ENCODE measurements around the gene CFB.

The CFB gene

GRCh38 chr6:31948306-31948705 lies 2.4 kb downstream of the CFB start:
- DNase-seq (ENCODE audit: low spot score) = no peak

- DNase-seq (ENCODE audit: low spot score) = no peak
Measured at GRCh38 chr6:31948753-31949413, 3.0 kb downstream of the CFB start.

DNA sequence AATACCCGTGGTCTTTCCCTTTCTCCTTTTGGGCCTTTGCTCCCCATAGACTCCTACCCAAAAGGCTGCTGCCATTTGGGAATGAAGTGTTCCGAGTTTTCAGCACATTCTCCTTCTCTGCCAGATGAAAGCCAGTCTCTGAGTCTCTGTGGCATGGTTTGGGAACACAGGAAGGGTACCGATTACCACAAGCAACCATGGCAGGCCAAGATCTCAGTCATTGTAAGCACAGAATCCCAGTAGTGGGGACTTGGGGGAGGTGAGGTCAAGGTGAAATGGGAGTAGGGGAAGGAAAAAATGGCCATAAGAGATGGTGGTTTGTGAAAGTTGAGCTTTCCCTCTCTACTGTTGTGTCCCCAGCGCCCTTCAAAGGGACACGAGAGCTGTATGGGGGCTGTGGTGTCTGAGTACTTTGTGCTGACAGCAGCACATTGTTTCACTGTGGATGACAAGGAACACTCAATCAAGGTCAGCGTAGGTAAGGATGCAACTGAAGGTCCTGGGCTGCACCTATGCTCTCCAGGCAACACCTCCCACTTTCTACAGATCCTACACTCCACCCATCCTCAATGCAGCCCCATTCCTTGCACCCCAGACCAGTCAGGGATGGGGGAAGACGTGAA lies 4.1 kb downstream of the CFB start:
- no peak for DNase-seq (ENCODE audit: low spot score)

DNA sequence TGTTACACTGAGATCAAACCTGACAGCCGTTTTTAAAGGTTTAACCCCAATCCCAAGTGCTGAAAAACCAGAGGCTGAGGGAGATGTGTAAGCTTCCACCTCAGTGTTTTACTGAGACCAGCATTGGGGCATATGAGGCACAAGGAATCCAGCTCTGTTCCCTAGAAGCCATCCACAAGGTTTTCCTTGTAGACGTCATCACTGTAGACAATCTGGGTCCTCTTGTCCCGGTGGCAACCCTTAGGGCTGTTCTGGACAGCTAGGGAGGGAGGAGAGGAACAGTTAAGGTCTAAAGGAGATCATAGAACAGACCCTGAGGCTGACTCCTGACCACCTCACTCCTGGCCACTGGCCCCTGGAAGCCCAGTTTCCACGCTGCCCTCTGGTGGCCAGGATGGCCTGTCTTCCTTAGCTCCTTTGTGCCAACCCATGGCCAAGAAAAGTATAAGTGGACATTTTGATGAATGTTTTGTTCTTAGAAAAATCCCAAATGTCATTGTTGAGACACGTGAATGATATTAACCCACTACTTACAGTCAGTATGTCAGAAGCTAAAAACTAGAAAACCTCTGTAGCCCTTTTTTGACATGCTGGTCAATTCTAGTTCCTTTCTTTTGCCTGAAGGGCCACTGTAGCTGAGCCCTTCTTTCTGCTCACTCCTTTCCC lies 6.4 kb downstream of the CFB start:
- DNase-seq (ENCODE audit: low spot score) = peak; percentile 46

GRCh38 chr6:31952890-31953289 lies 7.0 kb downstream of the CFB start:
- no peak for DNase-seq (ENCODE audit: low spot score)

DNA sequence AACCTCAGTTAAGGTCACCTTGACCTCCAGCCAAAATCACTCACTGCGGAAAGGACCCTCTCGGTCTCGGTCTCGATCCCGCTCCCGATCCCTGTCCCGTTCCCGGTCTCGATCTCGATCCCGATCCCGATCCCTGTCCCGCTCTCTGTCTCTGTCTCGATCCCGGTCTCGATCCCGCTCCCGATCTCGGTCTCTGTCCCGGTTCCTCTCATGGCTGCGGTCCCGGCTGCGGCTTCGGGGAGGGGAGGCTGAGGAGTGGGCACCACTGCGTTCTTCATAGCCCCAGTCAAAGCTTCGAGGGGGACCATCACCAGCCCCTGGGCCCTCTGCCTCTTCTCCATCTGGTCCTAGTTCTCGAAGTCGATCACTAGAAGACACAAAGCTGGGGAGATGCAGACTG lies 8.6 kb downstream of the CFB start:
- DNase-seq (ENCODE audit: low spot score) = no peak

- DNase-seq (ENCODE audit: low spot score) = no peak
Measured at GRCh38 chr6:31956796-31957195, 10.9 kb downstream of the CFB start.

- no peak for DNase-seq (ENCODE audit: low spot score)
Measured at GRCh38 chr6:31958412-31958740, 12.5 kb downstream of the CFB start.

GRCh38 chr6:31958741-31959739 lies 13.1 kb downstream of the CFB start, which contains the start of the genes NELFE and SKIC2:
Gene NELFE (minus strand): TSS chr6:31958971. CDS start chr6:31958446, 525 bp downstream.
Gene SKIC2 (plus strand): TSS chr6:31959175. CDS start chr6:31959193, 18 bp downstream.
- DNase-seq (ENCODE audit: low spot score) = peak; percentile 98

DNA sequence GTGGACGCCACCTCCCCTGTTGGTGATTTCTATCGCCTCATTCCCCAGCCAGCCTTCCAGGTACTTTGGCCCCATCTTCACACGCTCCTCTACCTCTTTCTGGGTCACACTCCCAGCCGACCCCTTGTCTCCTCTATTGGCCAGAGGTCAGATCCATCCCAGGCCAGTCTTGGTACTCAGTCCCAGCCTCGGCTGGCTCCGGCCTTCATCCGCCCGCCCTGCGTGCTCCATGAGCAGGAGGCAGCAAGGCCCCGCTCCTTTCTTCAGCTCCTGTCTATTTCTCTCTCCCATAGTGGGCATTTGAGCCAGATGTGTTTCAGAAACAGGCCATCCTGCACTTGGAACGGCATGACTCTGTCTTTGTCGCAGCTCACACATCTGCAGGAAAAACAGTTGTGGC lies 15.7 kb downstream of the CFB start:
- no peak for DNase-seq (ENCODE audit: low spot score)

GRCh38 chr6:31963921-31964320 lies 18.0 kb downstream of the CFB start:
- DNase-seq (ENCODE audit: low spot score) = no peak

GRCh38 chr6:31965700-31966099 lies 19.8 kb downstream of the CFB start:
- no peak for DNase-seq (ENCODE audit: low spot score)

- DNase-seq (ENCODE audit: low spot score) = no peak
Measured at GRCh38 chr6:31966506-31966905, 20.6 kb downstream of the CFB start.

DNA sequence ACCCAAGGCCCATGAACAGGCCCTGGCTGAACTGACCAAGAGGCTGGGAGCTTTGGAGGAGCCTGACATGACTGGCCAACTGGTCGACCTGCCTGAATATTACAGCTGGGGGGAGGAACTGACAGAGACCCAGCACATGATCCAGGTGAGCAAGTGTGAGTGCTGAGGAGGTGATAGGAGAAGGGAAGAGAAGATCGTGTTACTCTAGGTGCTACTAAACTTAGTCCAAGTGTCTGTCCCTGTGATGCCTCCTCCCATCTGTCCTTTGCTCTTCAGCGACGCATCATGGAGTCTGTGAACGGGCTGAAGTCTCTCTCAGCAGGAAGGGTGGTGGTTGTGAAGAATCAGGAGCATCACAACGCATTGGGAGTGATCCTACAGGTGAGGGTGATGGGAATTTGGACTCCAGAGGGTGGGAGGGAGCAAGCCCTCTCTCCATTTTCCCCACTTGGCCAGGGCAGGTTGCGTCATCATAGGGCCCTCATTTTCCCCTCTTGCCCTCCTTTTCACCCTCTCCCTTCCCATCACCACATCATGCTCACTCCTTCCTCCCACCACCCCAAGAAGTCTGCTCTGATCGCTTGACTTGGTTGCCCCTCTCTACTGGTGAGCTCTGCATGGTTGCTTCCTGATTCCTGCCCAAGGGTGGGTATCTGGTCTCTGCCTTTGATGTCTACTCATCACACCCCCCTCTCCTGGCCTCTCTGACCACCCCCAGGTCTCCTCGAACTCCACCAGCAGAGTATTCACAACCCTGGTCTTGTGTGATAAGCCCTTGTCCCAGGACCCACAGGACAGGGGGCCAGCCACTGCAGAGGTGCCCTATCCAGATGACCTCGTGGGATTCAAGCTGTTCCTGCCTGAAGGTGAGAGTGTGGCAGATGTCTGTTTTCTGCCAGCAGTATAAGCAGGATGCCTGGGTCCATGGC lies 21.4 kb downstream of the CFB start:
- no peak for DNase-seq (ENCODE audit: low spot score)

DNA sequence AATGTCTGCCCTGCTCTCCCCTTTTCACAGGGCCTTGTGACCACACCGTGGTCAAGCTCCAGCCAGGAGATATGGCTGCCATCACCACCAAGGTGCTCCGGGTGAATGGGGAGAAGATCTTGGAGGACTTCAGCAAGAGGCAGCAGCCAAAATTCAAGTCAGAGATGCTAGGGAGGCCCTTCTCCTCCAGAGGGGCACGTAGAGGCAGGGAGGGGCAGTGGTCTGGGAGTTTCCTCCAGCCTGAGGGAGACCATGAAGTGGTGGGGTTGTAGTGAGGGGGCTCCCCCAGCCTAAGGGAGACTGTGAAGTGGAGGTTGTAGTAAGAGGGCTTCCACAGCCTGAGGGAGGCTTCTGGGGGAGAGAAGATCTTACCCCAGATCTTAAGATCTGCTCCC lies 22.0 kb downstream of the CFB start:
- no peak for DNase-seq (ENCODE audit: low spot score)

DNA sequence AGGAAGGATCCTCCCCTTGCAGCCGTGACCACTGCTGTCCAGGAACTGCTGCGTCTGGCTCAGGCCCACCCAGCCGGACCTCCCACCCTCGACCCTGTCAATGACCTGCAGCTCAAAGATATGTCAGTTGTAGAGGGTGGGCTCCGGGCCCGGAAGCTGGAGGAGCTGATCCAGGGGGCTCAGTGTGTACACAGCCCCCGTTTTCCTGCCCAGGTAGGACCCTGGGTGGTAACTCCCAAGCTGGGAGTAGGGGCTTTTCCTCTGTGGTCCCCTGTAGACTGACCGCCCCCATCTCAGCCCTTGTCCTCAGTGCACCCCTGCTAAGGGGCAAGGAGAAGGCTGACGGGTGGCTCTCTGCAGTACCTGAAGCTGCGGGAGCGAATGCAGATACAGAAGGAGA lies 22.4 kb downstream of the CFB start:
- no peak for DNase-seq (ENCODE audit: low spot score)

- no peak for DNase-seq (ENCODE audit: low spot score)
Measured at GRCh38 chr6:31968791-31969711, 23.2 kb downstream of the CFB start.

DNA sequence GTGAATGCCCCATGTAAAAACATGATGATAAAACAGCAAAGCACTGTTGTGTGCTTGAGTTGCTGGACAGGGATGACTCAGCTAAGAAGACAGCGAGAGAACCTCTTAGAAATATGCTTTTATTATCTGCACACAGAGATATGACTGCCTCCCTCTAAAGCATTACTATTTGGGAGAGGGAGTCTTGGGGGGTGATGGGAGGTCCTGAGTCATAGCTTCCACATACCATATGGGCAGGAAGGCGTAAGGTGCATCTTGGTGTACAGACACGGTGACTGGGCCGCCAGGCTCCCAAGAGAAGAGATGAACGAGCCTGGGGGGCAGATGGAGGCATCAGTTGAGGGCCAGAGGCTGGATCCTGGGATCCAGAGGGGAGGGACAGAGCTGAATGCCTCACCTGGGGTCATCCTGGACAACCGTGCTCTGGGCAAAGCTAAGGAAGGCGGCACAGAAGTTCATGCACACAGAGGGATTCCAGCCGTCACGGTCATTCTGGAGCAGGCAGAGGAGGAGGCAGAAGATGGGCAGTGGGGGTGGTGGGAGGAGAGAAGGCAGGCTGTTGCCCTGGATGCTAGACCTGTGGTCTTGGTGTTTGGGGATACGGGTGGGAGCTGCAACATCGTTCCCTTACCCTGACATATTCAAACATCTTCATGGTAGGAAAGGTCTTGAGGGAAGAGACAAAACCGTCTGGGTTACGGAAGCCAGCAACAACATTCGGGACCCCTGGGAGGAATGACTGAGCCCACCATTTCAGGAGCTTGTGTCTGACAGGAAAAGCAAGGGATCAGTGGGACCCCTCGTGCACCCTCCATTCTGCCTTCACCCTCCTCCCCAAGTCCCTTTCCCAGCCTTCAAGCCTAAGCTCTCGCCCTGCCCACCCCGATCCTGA lies 24.1 kb downstream of the CFB start:
- no peak for DNase-seq (ENCODE audit: low spot score)

All from SK-N-DZ (cell line).